Esophagus mucosa (tissue), 1 donor: Measurements from ENCODE around the gene SALL3. TPM values are rescaled to one million over a fixed set of nuclear protein-coding genes. Genes with fewer than 3 reads are reported as not detected.
"Not testable (repeated sequence)": the region's sequence is repeated elsewhere in the genome, so short reads cannot be mapped to it uniquely, and the experiment has no call there.

Experiments
- ATAC-seq: fragments of 200-7000 bp; cut with Tn5 transposase; one replicate; pipeline ENCODE4 v1.9.1; 2020
- total RNA-seq: library from RNA; stranded (reverse); gene quantifications from one replicate; pipeline ENCODE4 v1.2.4, GENCODE V29; 2023
- donor health status: DM: yes; HTN: yes; CAD: no.

SALL3 gene
- not detected for total RNA-seq

GRCh38 chr18:78979730-78980278, at the start of gene SALL3:
Gene SALL3 (plus strand): TSS chr18:78979818. CDS start chr18:78980275, 457 bp downstream.
- no peak for ATAC-seq

- no peak for ATAC-seq
Measured at GRCh38 chr18:78932281-78932680, 47.3 kb upstream of the SALL3 start.

GRCh38 chr18:78934003-78934402, 45.6 kb upstream of the SALL3 start:
- ATAC-seq: no peak

- no peak for ATAC-seq
Measured at GRCh38 chr18:78934551-78935225, 44.9 kb upstream of the SALL3 start.

- ATAC-seq: no peak
Measured at GRCh38 chr18:78935406-78935805, 44.2 kb upstream of the SALL3 start.

GRCh38 chr18:78936251-78937005, 43.2 kb upstream of the SALL3 start:
- ATAC-seq: no peak

- ATAC-seq: no peak
Measured at GRCh38 chr18:78937166-78937565, 42.5 kb upstream of the SALL3 start.

GRCh38 chr18:78939105-78939504, 40.5 kb upstream of the SALL3 start:
- no peak for ATAC-seq

GRCh38 chr18:78939734-78940494, 39.7 kb upstream of the SALL3 start:
- ATAC-seq: no peak

GRCh38 chr18:78942236-78942635, 37.4 kb upstream of the SALL3 start:
- not testable (repeated sequence) for ATAC-seq

GRCh38 chr18:78945628-78946027, 34.0 kb upstream of the SALL3 start:
- ATAC-seq: no peak

- ATAC-seq: no peak
Measured at GRCh38 chr18:78947291-78947690, 32.3 kb upstream of the SALL3 start.

GRCh38 chr18:78948221-78948620, 31.4 kb upstream of the SALL3 start:
- ATAC-seq: no peak

- ATAC-seq: no peak
Measured at GRCh38 chr18:78948707-78949106, 30.9 kb upstream of the SALL3 start.

GRCh38 chr18:78949216-78949615, 30.4 kb upstream of the SALL3 start:
- no peak for ATAC-seq

GRCh38 chr18:78950386-78950785, 29.2 kb upstream of the SALL3 start:
- ATAC-seq: no peak

GRCh38 chr18:78953566-78953965, 26.1 kb upstream of the SALL3 start:
- ATAC-seq: no peak

GRCh38 chr18:78955051-78955450, 24.6 kb upstream of the SALL3 start:
- no peak for ATAC-seq

GRCh38 chr18:78957140-78957539, 22.5 kb upstream of the SALL3 start:
- no peak for ATAC-seq

GRCh38 chr18:78960709-78961108, 18.9 kb upstream of the SALL3 start:
- no peak for ATAC-seq

- no peak for ATAC-seq
Measured at GRCh38 chr18:78962098-78962497, 17.5 kb upstream of the SALL3 start.

- ATAC-seq: not testable (repeated sequence)
Measured at GRCh38 chr18:78964727-78965126, 14.9 kb upstream of the SALL3 start.

GRCh38 chr18:78965260-78965659, 14.4 kb upstream of the SALL3 start:
- ATAC-seq: no peak
